Activated CD8-positive, alpha-beta memory T cell treated with anti-CD3 and anti-CD28 coated beads, Interleukin-2, amount 50 U/mL, for 24 hours (primary cell): ENCODE data around the gene SLC12A5.

ENCODE experiments used
- DNase-seq: peaks from one replicate; pipeline ENCODE4 v3.0.0-alpha.2; 2020; ENCODE audit errors: extremely low read depth

The SLC12A5 gene

GRCh38 chr20:46108435-46108841, 79.4 kb downstream of the SLC12A5 start:
- DNase-seq, result no peak

GRCh38 chr20:46108976-46109375, 80.0 kb downstream of the SLC12A5 start:
- DNase-seq, result no peak
